ENCODE measurements around the gene ANO6. TPM values are rescaled to one million over a fixed set of nuclear protein-coding genes. Genes with fewer than 3 reads are reported as not detected.

Gene ANO6
- total and polyA plus RNA-seq, 11 donors, result 9.0 to 57.2 (median 46.0) TPM

- peaks cover 0 to 75% (median 47%) of the 10 kb centered on the region in 9 donors for H3K36me3 ChIP-seq
- DNase-seq (peak in 1 of 5 donors; percentile 28), ATAC-seq (peak; percentile 40 to 65 (median 51))
- peak overlapping the region in 2 of 12 donors; percentile 3 to 21 for H3K27ac ChIP-seq
- intact Hi-C loops (cut with DNase I), result loop anchor here in 1 of 10 donors (10.0 kb wide), 1 partner anchor 343 kb away; no protein-coding TSS in a partner anchor
- peaks cover 0 to 3% (median 0%) of the 10 kb centered on the region in 12 donors for H3K9me3 ChIP-seq
- TF ChIP-seq POLR2A (IDR thresholded peaks at IDR 0.05) (no peak), CTCF (IDR thresholded peaks at IDR 0.05) (no peak)
- WGBS, 4 donors, result 32 to 56% (median 43%) methylated on average over 6 of the region's 6 CpGs
- no peaks in the 10 kb centered on the region for H3K27me3 ChIP-seq
- no peak overlapping the region for H3K4me3 ChIP-seq
- H3K4me1 ChIP-seq, result peaks cover 0 to 28% (median 15%) of the 10 kb centered on the region in 12 donors
These were observed 186.4 kb downstream of the ANO6 start for GRCh38 chr12:45402288-45402687.

- ATAC-seq (peak; percentile 53 to 92 (median 89)), DNase-seq (peak in 2 of 5 donors; percentile 30 to 34)
- TF ChIP-seq CTCF (IDR thresholded peaks at IDR 0.05) (no peak), POLR2A (IDR thresholded peaks at IDR 0.05) (no peak)
- Histone ChIP-seq H3K27me3 (no peaks in the 10 kb centered on the region), H3K9me3 (no peaks in the 10 kb centered on the region), H3K4me1 (peaks cover 0 to 45% (median 25%) of the 10 kb centered on the region in 12 donors), H3K4me3 (no peak overlapping the region), H3K36me3 (peaks cover 0 to 98% (median 78%) of the 10 kb centered on the region in 9 donors), H3K27ac (peak overlapping the region in 3 of 12 donors; percentile 19 to 37 (median 26))
- intact Hi-C loops (cut with DNase I), result loop anchor here in 2 of 10 donors (5.0 to 10.0 kb wide), 2 partner anchors 235 to 338 kb away; no protein-coding TSS in a partner anchor
- 72 to 73% (median 73%) methylated on average over 10 of the region's 10 CpGs for WGBS, 4 donors
These were observed 191.3 kb downstream of the ANO6 start for GRCh38 chr12:45406988-45407850.

- 59 to 68% (median 64%) methylated on average over 10 of the region's 10 CpGs for WGBS, 4 donors
- H3K4me3 ChIP-seq, result no peak overlapping the region
- TF ChIP-seq POLR2A (IDR thresholded peaks at IDR 0.05) (no peak), CTCF (IDR thresholded peaks at IDR 0.05) (no peak)
- H3K36me3 ChIP-seq, result peaks cover 0 to 98% (median 78%) of the 10 kb centered on the region in 9 donors
- peak overlapping the region in 4 of 12 donors; percentile 4 to 46 (median 39) for H3K27ac ChIP-seq
- H3K9me3 ChIP-seq, result no peaks in the 10 kb centered on the region
- intact Hi-C loops (cut with DNase I), result loop anchor here in 2 of 10 donors (5.0 to 10.0 kb wide), 2 partner anchors 236 to 337 kb away; no protein-coding TSS in a partner anchor
- no peaks in the 10 kb centered on the region for H3K27me3 ChIP-seq
- ATAC-seq, result no peak
- peaks cover 0 to 42% (median 21%) of the 10 kb centered on the region in 12 donors for H3K4me1 ChIP-seq
- DNase-seq, result no peak
These were observed 192.3 kb downstream of the ANO6 start for GRCh38 chr12:45407981-45408728.
